Measurements from ENCODE around the gene KIAA1958.
A peak's percentile ranks its signal among the peaks of the same experiment; 100 is the strongest.
"Not testable (repeated sequence)": the region's sequence is repeated elsewhere in the genome, so short reads cannot be mapped to it uniquely, and the experiment has no call there.

The KIAA1958 gene

GRCh38 chr9:112558476-112558875, 71.8 kb downstream of the KIAA1958 start:
- FAIRE-seq: no peak

- FAIRE-seq: no peak
Measured at GRCh38 chr9:112558978-112559377, 72.4 kb downstream of the KIAA1958 start.

GRCh38 chr9:112559629-112560413, 73.2 kb downstream of the KIAA1958 start:
- FAIRE-seq: no peak

- FAIRE-seq: no peak
Measured at GRCh38 chr9:112562235-112562958, 75.8 kb downstream of the KIAA1958 start.

- FAIRE-seq: no peak
Measured at GRCh38 chr9:112569186-112569585, 82.6 kb downstream of the KIAA1958 start.

GRCh38 chr9:112570671-112571167, 84.1 kb downstream of the KIAA1958 start:
- no peak for FAIRE-seq

GRCh38 chr9:112571624-112572355, 85.2 kb downstream of the KIAA1958 start:
- FAIRE-seq: no peak

GRCh38 chr9:112572416-112572815, 85.8 kb downstream of the KIAA1958 start:
- FAIRE-seq: no peak

GRCh38 chr9:112574008-112574407, 87.4 kb downstream of the KIAA1958 start:
- FAIRE-seq: no peak

GRCh38 chr9:112575107-112575506, 88.5 kb downstream of the KIAA1958 start:
- no peak for FAIRE-seq

- FAIRE-seq: no peak
Measured at GRCh38 chr9:112581469-112582176, 95.0 kb downstream of the KIAA1958 start.

GRCh38 chr9:112582371-112583262, 96.0 kb downstream of the KIAA1958 start:
- FAIRE-seq: no peak

GRCh38 chr9:112586599-112587155, 100.0 kb downstream of the KIAA1958 start:
- no peak for FAIRE-seq

GRCh38 chr9:112591875-112592274, 105.2 kb downstream of the KIAA1958 start:
- not testable (repeated sequence) for FAIRE-seq

- no peak for FAIRE-seq
Measured at GRCh38 chr9:112599732-112600131, 113.1 kb downstream of the KIAA1958 start.

- FAIRE-seq: no peak
Measured at GRCh38 chr9:112601636-112602035, 115.0 kb downstream of the KIAA1958 start.

GRCh38 chr9:112604790-112605189, 118.2 kb downstream of the KIAA1958 start:
- peak; percentile 90 for FAIRE-seq

GRCh38 chr9:112605518-112605917, 118.9 kb downstream of the KIAA1958 start:
- FAIRE-seq: no peak

- no peak for FAIRE-seq
Measured at GRCh38 chr9:112605963-112606699, 119.5 kb downstream of the KIAA1958 start.

- no peak for FAIRE-seq
Measured at GRCh38 chr9:112608851-112609250, 122.2 kb downstream of the KIAA1958 start.

All from TTC549 (cell line).